Left kidney (tissue), 8 donors: ENCODE results near the gene SMIM27. TPM values are rescaled to one million over a fixed set of nuclear protein-coding genes. Genes with fewer than 3 reads are reported as not detected.
"Not testable (repeated sequence)": the region's sequence is repeated elsewhere in the genome, so short reads cannot be mapped to it uniquely, and the experiment has no call there.

ENCODE experiments used
- DNase-seq: peaks from one replicate; pipeline ENCODE4 v3.0.0-alpha.2; 2013
- long read RNA-seq, 8 donors: transcript quantifications; one replicate each; lab custom pipeline, GENCODE V29; 2026
- polyA plus RNA-seq: library from polyadenylated mRNA; unstranded; fragments of 120-200 nt; gene quantifications from one replicate; pipeline ENCODE4 v1.2.1, GENCODE V29; 2013; ENCODE audit not compliant: insufficient read length

Gene SMIM27, protein sequence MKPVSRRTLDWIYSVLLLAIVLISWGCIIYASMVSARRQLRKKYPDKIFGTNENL
- 15.6 TPM for polyA plus RNA-seq
- long read RNA-seq, donor 1, transcript SMIM27-206 (1 exons, 668 nt): major isoform, 11 of 45 reads
- long read RNA-seq, donor 1, partial matches to known transcripts: 34 of 45 reads
- long read RNA-seq, donor 1, other reads (novel, unspliced or antisense): 0 of 45 reads
- long read RNA-seq, donor 2, transcript SMIM27-206 (1 exons, 668 nt): major isoform, 6 of 22 reads
- long read RNA-seq, donor 2, partial matches to known transcripts: 16 of 22 reads
- long read RNA-seq, donor 2, other reads (novel, unspliced or antisense): 0 of 22 reads
- long read RNA-seq, donor 3, transcript SMIM27-206 (1 exons, 668 nt): major isoform, 8 of 365 reads
- long read RNA-seq, donor 3, partial matches to known transcripts: 19 of 365 reads
- long read RNA-seq, donor 3, other reads (novel, unspliced or antisense): 338 of 365 reads
- long read RNA-seq, donor 4, transcript SMIM27-206 (1 exons, 668 nt): major isoform, 5 of 15 reads
- long read RNA-seq, donor 4, partial matches to known transcripts: 10 of 15 reads
- long read RNA-seq, donor 4, other reads (novel, unspliced or antisense): 0 of 15 reads
- long read RNA-seq, donor 5, transcript SMIM27-206 (1 exons, 668 nt): major isoform, 9 of 41 reads
- long read RNA-seq, donor 5, partial matches to known transcripts: 32 of 41 reads
- long read RNA-seq, donor 5, other reads (novel, unspliced or antisense): 0 of 41 reads
- long read RNA-seq, donor 6, transcript SMIM27-206 (1 exons, 668 nt): major isoform, 11 of 733 reads
- long read RNA-seq, donor 6, partial matches to known transcripts: 140 of 733 reads
- long read RNA-seq, donor 6, other reads (novel, unspliced or antisense): 582 of 733 reads
- long read RNA-seq, donor 7, transcript SMIM27-206 (1 exons, 668 nt): major isoform, 16 of 92 reads
- long read RNA-seq, donor 7, partial matches to known transcripts: 76 of 92 reads
- long read RNA-seq, donor 7, other reads (novel, unspliced or antisense): 0 of 92 reads
- long read RNA-seq, donor 8, transcript SMIM27-206 (1 exons, 668 nt): major isoform, 6 of 18 reads
- long read RNA-seq, donor 8, partial matches to known transcripts: 12 of 18 reads
- long read RNA-seq, donor 8, other reads (novel, unspliced or antisense): 0 of 18 reads

- DNase-seq: peak; percentile 92
These were observed at the start of gene SMIM27, which contains the start of gene TOPORS for GRCh38 chr9:32552172-32552872. TSS of gene SMIM27 (plus strand) at chr9:32552327. CDS start at chr9:32552435, 108 bp downstream. TSS of gene TOPORS (minus strand) at chr9:32552586. CDS start at chr9:32552436, 150 bp downstream.

GRCh38 chr9:32502464-32502863 lies 49.7 kb upstream of the SMIM27 start:
- no peak for DNase-seq

DNA sequence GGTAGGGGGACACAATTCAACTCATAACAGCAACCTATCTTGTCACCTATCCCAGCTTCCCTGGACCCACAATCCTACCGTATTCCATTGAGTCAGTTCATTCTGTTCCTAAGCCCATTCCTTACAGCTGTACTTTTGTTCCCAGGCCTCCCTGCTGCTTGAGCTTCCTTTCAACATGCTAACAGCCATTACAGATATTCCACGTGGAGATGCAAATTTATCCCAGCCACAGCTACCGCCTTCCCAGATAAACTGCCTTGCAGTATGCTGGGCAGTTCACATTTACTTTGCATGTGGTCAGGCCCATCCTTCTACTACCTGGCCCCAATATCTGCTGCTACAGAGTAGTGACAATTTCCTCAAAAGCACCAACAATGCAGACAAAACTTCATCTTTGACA lies 49.1 kb upstream of the SMIM27 start:
- no peak for DNase-seq

GRCh38 chr9:32508728-32509127 lies 43.4 kb upstream of the SMIM27 start:
- no peak for DNase-seq

DNA sequence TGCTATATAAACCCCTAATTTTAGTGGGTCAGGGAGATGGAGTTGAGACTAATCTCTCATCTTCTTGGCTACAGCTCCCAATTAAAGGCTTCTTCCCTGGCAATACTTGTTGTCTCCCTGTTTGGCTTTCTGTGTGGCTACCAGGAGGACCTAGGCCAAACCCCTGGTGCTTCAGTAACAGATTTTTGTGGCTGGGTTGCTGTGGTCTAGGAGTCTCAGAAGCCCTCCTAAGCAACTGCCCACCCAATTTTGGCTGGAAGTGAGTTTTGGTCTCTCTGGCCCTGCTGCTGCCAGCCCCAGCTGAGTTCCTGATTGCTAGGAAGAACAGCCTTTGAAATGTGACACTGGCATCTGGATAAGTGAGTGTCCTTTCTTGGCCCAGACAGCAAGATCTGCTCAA lies 35.9 kb upstream of the SMIM27 start:
- DNase-seq: no peak

GRCh38 chr9:32518276-32518675 lies 33.9 kb upstream of the SMIM27 start:
- no peak for DNase-seq

GRCh38 chr9:32523910-32524309 lies 28.2 kb upstream of the SMIM27 start:
- DNase-seq: no peak

DNA sequence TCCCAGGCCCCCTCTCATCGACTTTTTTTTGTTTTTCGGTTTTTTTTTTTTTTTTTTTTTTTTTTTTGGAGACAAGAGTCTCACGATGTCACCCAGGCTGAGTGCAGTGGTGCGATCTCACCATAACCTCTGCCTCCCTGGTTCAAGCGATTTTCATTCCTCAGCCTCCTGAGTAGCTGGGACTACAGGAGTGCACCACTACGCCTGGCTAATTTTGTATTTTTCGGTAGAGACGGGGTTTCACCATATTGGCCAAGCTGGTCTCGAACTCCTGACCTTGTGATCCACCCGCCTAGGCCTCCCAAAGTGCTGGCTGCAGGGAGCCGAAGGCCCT lies 27.6 kb upstream of the SMIM27 start:
- DNase-seq: not testable (repeated sequence)

DNA sequence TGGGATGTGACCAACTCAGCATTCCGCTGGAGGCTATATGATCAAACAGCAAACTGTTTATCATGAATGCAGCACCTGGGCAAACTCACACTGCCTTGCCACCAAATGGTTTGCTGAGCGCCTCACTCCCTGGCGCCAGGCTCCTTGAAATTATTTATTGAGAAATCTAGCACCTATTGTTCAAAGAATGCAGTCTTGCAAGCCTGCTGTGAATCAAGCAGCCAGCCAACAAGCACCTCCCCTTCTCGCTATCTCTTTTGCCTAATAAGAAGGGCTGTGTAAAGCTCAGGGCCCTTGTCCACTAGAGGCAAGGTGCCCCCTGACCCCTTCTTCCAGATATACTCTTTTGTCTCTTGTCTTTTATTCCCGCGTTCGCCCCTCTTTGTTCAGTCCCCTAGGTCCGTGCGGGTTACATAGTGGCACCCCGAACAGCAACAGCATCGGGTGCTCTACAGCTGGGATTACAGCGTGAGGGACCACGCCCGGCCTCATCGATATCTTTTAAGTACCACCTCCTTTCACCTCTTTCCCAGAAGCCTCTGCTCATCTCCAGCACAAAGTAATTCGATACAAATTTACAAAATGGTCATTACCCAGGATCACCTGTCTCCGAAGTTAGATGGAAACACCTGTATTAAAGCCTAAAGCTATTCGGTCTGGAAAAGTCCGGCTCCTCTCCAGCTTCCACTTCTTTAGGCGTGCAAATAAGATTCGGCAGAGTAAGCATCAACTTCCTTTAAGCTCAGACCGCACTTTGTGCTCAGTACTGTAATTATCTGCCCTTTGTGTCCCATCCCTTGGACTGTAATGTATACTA lies 27.0 kb upstream of the SMIM27 start:
- DNase-seq: peak; percentile 13

DNA sequence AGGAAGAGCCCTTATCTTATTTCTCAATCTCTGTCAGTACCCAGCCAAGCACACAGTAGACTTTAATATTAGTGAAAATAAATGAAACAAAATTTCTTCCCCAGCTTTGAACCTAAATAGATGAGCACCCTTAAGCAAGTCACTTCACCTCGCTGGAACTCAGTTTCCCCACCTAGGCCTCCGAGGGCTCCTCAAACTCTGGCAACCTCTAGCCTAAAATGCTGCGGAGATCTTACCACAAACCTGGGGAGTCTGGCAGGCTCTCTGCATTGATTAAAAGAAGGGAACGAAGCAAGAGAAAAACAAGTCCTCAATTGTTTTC lies 26.5 kb upstream of the SMIM27 start:
- no peak for DNase-seq

DNA sequence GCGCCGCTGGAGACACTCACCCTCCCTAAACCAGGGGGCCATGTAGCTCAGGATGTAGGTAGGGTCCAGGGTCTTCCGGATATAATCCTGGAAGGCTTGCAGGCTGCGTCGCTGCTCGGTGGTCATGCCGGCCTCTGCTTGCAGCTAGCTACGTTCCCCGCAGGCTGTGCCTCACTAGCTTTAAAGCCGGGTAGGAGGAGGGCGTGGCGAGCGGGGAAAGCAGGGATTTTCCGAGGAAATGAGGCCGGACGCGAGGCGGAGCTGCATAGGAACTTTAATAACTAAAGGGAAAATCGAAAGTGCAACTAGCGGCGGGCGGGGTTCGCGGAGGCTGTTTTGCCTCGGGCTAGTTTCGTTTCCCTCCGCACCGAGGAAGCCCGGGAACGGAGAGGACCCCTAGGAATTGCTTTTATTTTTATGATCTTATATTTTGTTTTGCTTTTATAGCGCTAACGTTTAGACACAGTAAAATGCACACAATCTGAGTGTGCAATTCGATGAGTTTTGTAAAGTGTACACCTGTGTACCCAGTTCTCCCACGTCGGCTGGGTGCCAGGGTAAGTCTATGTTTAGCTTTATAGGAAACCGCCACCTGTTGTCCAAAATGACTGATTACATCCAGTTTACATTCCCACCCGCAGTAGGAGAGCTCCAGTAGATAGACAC lies 26.0 kb upstream of the SMIM27 start, which contains the start of gene RIGI:
RIGI (minus strand) TSS at position 156 of the 666 bp plus-strand sequence; CDS start at position 126, 30 bp downstream.
- DNase-seq: peak; percentile 89

GRCh38 chr9:32526707-32527048 lies 25.4 kb upstream of the SMIM27 start:
- no peak for DNase-seq

DNA sequence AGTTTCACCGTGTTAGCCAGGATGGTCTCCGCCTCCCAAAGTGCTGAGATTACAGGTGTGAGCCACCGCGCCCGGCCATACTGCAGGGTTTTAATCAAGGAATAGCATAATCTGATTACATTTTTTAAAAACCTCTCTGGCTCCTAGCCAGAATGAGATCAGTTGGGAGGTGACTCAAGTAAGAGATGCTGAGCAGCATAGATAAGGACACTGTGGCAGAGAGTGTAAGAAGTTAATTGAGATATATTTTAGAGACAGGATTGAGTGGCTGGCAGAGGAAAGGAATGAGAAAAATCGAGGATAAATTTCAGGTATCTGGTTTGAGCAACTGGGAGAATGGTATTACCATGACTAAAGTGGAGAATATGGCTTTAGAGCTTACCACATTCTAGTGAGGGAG lies 18.8 kb upstream of the SMIM27 start:
- no peak for DNase-seq

- no peak for DNase-seq
These were observed 18.3 kb upstream of the SMIM27 start for GRCh38 chr9:32533816-32534215.

GRCh38 chr9:32543047-32543446 lies 9.1 kb upstream of the SMIM27 start:
- no peak for DNase-seq

DNA sequence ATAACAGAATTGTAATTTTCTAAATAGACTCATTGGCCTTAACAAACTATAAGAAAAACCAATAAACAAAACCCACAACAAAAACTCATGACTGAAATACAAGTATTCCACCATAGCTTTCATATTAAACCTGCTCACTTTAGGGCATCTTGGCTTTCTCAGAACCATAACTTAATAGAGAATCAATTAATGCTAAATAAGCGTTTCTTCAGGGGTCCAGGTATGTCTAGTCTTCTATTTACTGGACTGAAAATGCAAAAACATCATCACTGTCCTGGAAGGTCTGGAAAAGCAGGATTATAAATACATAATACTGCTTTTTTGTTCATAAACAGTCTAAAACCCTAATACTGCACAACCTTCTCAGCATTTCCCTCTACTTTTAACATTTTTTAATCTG lies 6.2 kb upstream of the SMIM27 start:
- DNase-seq: no peak

GRCh38 chr9:32548213-32548612 lies 3.9 kb upstream of the SMIM27 start:
- not testable (repeated sequence) for DNase-seq

GRCh38 chr9:32550150-32550561 lies 2.0 kb upstream of the SMIM27 start:
- peak; percentile 42 for DNase-seq

DNA sequence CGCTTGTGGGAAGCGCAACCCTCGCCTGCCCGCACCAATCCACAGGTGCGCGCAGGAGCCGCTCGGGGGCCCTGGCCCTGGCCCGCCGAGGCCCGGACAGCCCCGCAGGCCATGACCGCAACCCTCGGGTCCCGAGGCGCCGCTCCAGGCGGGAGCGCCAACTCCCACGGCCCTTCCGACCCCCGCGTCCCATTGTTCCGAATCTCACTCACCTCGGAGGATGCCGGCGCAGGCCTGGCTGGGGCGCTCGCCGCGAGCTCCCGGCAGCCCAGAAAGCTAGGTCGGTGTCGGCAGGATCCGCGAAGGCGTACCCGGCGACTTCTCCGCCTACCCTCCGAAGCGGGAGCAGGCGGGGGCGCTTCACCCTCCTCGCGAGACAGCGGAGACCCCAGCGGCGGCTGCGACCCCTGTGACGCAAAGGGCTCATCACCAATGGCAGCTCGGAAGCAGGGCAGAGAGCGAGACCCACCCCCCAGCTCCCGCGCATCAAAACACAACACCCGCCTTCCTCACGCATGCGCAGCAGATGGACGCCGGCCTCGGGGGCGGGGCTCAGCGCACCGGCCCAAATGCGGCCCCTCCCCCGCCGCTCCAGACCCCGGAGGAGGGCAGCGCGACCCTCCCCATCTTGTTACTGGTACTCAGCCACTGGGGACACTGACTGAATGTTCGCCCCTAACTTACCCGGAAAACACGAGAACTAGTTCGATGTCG lies 1.4 kb upstream of the SMIM27 start:
- peak; percentile 95 for DNase-seq
